ENCODE data around the gene ZBTB7B.

DNA sequence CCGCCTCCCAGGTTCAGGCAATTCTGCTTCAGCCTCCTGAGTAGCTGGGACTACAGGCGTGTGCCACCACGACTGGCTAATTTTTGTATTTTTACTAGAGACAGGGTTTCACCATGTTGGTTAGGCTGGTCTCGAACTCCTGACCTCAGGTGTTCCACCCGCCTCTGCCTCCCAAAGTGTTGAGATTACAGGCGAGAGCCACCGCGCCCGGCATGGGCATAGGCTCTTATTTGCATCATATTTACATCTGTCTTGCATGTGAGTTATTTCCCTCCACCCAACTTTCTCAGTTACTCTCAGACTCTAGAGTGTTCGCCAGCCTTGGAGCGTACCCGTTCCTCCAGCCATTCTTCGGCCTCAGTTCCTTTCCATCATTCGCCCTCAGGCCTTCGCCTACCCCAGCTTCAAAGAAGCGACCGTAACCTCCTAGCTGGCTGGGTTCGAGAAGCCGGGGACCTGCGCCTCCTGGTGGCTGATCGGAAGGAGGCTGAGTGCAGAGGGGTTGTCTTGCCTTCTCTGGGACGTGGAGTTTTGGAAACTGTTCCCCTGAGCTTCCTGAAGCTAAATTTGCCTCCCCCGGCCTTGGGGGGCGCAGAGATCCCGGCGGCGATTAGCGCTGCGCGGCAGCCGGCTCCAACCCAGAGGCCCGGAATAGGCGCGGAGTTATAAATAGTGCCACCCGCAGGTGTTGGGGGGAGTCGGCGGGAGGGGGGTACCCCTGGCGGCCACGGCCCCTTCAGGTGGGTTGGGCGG lies 3.6 kb upstream of the ZBTB7B start:
- TF ChIP-seq, protein P1, sequence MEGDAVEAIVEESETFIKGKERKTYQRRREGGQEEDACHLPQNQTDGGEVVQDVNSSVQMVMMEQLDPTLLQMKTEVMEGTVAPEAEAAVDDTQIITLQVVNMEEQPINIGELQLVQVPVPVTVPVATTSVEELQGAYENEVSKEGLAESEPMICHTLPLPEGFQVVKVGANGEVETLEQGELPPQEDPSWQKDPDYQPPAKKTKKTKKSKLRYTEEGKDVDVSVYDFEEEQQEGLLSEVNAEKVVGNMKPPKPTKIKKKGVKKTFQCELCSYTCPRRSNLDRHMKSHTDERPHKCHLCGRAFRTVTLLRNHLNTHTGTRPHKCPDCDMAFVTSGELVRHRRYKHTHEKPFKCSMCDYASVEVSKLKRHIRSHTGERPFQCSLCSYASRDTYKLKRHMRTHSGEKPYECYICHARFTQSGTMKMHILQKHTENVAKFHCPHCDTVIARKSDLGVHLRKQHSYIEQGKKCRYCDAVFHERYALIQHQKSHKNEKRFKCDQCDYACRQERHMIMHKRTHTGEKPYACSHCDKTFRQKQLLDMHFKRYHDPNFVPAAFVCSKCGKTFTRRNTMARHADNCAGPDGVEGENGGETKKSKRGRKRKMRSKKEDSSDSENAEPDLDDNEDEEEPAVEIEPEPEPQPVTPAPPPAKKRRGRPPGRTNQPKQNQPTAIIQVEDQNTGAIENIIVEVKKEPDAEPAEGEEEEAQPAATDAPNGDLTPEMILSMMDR (IDR thresholded peaks at IDR 0.05) = peak; percentile 62 to 83 (median 77)
- TF ChIP-seq POLR2A (IDR thresholded peaks at IDR 0.05) (no peak), POLR2AphosphoS5 (IDR thresholded peaks at IDR 0.05; ENCODE audit: insufficient read depth in 1 of 2, low read depth in 1 of 2) (peak; percentile 24 to 54)
